ENCODE data around the gene CEACAM1.
"Not testable (repeated sequence)": the region's sequence is repeated elsewhere in the genome, so short reads cannot be mapped to it uniquely, and the experiment has no call there.

CEACAM1 gene

DNA sequence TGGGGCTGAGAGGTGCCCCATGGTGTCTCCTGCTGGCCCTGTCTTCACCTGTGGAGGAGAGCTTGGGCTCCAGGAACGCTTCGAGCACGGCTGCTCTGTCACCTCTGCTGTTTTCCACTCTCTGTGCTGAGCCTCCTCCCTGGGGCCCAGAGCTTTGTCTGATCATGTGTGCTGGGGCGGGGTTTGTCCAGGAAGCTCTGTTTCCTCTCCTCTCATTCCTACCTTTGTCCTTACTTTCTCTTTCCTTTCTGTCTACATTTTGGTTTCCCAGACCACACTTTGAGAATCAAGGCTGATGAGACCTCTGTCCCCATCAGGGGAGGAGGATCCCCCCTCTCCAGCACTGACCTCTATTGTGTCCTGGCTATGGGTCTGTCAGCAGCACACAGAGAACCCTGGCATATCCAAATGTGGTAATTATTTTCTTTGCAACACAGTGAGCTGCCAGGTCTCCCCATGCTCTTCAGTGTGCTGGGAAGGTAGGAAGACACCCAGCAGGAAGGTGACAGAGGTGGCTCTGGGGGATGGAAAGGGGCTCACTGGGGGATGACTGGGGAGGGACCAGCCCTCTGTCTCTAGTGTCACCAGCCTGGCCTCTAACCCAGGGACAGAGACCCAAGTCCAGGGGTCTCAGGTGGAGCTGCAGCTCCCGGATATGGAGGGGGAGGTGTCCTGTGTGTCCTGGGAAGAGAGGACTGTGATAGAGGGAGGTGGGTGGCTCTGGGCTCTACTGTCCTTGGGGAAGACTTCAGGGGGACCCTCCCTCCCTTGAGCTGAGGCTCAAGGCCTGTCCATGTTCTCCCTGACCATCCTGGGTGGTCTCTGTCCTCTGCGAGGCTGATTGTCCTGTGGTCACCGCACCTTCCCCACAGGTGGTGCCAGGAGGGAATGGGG lies at the start of gene CEACAM1:
Gene CEACAM1, minus strand, starts transcription at position 128 of the 894 bp plus-strand sequence. Its CDS starts 107 bp downstream, at position 21.
- peak; percentile 35 to 48 for DNase-seq

DNA sequence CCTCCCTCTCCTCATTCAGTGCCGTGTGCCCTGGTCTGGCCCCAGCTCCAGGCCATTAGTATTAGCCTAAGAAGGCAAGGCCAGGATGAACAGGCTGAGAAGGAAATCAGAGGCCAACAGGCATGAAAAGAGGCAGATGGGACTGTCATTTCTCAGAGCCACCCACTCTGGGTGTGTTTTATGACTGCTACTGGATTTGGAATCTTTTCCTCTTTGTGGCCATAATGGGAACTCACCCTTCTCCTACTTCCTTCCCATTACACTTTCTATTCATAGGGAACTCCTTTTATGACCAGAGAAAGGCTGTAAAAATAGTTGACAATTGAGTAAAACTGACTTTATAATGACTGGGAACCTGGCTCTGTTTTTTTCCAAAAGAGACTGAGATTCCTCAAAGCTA lies 48.7 kb upstream of the CEACAM1 start:
- no peak for DNase-seq

DNA sequence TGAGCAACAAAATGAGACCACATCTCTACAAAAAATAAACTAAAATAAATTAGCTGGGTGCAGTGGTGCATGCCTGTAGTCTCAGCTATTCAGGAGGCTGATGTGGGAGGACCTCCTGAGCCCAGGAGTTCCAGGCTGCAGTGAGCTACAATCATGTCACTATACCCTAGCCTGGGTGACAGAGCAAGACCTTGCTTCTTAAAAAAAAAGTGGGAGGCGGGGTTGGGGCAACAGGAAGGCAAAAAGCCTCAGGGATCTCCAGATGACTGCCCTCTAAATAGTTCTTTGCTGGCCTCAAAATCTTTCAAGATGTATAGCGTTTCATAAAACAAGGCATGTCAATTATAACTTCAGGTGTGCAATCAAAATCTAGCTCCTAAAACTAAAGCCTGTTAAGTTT lies 48.0 kb upstream of the CEACAM1 start:
- DNase-seq, result no peak

DNA sequence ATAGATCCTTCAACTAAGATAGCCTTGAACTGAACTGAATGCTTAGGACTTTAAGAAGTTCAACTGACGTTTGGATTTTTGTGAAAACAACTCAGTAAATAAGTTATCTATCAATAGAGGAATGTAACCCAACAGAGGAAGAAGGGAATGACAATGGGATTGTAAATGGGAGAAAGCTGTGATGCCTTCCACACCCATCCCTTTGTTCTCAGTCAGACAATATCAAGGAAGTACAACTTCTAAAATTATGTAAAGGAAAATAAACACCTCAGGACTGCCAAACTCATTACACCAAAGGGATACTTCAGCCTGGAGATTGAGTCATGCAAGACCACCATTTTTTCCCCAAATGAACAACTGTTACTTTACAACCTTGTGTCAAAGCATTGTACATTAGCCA lies 45.4 kb upstream of the CEACAM1 start:
- no peak for DNase-seq

DNA sequence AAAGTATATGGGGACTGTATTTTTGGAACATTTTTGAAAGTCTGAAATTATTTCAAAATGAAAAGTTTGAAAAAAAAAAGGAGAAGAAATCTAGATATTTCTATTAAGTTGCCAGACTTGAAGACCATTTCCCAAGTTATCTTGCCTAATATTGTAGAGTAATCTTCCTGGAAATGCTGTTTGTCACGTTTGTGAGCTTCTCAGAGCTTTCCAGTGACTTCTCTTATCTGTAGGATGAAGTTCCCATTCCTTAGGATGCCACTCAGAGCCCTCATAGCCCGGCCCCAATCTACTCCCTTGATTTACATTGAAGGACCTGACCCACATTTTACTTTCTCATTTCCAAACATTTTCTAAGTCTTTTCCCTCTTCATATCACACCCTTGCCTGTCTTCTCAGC lies 42.8 kb upstream of the CEACAM1 start:
- no peak for DNase-seq

DNA sequence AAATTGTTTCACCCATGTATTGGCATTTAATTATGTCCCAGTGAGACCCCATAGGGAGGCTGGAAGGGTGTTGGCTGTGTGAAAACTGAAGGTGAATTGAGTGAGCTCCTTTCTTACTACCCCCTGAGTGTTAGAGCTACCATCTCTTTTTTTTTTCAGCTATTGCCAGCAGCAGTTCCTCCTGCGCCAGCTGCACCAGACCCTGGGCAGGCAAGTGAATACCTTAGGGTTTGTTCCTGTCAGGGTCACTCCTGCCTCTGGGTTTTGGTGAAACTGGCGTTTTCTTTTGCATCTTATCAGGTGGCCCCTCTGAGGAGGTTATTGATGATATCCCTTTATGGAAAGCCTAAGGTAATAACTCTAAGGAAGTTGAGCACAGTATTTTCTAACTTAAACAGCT lies 40.9 kb upstream of the CEACAM1 start:
- DNase-seq, result no peak

DNA sequence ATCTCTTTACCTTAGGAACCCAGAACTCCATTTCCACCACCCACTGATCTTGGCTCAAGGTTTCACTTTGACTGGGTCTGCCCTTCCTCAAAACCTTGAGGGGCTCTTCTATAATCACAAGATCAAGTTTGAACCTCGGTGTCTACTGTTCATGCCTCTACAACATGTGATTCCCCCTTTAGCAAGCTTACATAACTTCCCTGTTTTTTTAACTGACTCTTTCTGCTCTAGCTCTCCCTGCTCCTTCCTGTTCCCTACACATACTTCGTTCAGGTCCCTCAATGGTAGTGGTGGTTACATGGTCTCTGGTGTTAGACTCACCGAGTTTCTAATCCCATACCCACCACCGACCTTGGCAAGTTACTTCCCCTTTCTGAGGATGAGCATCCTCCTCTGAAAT lies 39.7 kb upstream of the CEACAM1 start:
- DNase-seq, result peak in 1 of 2 donors; percentile 2

DNA sequence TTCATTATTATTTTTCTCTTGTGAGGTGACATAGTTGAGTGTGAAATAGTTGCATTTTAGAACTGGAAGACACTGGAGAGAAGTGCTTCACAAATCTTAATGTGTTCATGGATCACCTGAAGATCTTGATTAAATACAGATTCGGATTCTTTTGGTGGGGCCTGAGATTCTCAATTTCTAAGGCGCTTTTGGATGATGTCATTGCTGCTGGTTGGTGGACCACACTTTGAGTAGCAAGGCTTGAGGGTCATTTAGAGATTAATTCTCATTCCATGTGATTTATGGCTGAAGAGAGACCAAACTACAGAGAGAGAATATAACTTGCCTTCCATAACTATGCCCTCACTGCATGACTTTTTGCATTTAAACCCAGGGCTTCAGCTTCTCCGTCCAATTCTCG lies 39.3 kb upstream of the CEACAM1 start:
- DNase-seq, result no peak

DNA sequence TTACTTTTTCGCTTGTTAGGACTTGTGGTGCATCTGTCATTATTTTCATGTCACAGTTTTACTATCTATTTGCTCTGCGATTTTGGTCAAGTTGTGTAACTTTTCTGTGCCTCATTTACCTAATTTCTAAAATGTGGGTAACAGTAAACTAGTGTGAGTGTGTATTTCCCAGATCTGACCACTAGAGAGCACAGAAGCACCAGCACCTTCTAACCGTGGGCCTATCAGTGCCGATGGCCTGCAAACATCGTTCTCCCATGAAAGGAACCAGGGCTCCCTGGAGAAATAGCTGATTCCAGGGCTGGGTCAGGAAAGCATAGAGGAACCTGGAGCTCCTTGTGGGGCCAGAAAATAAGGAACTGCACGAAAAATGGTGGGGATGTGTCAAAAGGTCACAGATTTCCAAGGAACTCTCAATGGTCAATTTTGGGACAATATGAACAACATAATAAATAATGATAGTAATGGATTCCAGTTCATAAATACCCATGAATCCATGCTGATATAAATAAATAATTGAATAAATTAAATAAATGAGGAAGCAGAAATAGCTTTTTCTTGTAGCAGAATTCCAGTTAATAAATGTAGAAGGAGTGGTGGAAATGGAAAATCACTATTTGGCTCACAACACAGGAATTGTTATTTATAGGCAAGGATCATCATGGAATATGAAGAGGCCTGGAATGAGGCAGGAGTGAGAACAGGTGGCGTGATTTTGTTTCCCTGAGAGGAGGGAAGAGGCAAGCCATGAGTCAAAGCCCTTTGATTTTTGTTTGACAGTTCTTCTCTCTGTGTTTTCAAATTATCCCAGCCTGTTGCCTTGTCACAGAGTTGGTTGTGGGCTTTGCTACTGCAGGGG lies 35.3 kb upstream of the CEACAM1 start:
- peak; percentile 25 to 29 for DNase-seq

DNA sequence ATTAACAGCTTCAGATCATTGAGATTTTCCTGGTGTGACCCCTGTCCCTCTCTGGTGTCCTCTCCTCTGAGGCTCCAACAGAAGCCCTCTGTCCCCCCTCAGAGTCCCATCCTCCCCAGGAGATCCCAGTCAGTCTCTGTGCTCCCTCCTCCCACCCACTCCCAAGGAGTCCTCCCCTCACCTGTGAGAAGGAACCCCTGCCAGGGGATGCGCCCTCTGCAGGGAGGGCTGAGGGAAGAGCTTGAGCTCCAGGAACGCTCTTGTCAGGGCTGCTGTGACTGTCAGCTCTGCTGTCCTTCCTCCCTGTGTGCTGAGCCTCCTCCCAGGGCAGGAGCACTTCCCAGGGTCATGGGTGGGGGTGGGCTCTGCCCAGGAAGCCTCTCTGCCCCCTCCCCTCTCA lies 33.2 kb upstream of the CEACAM1 start:
- no peak for DNase-seq

DNA sequence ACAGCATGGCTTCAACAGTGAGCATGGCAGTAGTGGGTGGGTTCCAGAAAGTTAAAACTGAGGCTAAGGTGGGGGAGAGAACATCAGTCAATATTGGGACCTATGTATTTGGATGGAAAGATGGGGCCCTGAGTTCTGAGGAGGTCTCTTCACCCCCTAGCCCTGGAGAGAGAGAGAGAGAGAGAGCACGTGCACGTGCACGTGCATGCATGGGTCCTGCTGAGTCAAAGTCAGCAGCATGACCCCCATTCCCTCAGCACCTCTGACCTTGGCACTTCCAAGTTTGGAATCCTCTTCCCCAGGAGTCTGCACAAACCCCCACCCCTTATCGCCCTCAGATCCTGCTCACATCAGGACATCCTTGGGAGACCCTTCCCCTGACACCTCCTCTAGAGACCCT lies 32.5 kb upstream of the CEACAM1 start:
- DNase-seq, result no peak

DNA sequence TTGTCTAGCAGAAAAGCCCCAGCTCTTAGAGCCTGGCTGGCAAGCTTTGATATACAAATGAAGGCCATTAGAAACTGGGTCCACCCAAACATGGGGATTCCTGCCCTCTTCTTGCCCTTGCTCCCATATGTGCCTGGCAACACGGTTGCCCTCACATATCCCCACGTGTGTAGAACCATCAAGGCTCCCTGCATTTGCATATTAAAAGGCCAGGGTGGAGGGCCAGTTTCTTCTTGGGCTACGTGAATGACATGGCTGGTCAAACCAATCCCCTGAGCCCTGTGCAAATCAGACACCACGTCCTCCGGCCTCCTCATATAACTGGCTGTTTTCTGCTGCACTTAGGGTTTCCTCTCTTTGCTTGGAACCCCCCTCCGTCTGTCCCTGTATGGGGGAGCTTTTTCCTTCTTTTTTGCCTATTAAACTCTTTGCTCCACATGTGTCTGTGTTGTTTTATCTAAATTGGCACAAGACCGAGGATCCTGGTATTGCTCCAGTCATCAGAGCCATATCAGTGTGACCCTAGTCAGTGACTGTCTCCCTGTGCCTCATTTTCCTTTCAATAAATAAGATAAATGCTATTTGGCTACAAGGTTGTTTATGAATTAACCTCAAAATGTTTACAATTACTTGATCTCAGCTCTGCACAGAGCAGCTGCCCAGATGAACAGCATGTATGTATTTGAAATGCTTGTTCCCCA lies 30.3 kb upstream of the CEACAM1 start:
- DNase-seq, result no peak

DNA sequence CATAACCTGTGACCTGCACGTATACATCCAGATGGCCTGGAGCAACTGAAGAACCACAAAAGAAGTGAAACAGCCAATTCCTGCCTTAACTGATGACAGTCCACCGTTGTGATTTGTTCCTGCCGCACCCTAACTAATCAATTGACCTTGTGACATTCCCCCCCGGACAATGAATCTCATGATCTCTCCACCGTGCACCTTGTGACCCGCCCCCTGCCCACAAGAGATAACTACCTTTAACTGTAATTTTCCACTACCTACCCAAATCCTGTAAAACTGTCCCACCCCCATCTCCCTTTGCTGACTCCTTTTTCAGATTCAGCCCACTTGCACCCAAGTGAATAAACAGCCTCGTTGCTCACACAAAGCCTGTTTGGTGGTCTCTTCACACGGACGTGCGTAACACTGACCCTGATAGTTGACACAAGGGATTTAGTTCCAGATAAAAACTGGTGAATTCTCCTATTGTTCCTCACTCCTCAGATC lies 29.1 kb upstream of the CEACAM1 start:
- not testable (repeated sequence) for DNase-seq

DNA sequence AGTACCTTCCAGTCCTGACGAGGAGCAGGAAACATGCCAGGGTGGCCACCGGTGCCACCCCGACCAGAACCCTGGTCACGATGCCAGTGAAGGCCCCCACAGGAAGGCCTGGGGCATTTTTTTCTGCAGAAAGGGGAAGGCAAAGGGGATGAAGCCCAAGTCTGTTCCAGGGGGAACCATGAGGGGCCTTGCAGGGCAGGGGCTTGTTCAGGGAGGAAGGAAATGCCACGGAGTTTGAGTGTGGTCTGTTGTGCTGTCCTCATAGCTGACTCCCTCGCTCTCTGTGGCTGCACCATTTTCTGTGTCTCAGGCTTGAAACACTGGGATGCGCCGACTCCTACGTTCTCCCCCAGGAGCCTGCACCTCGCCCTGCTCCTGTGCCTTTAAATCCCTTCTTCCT lies 27.5 kb upstream of the CEACAM1 start:
- DNase-seq, result no peak

DNA sequence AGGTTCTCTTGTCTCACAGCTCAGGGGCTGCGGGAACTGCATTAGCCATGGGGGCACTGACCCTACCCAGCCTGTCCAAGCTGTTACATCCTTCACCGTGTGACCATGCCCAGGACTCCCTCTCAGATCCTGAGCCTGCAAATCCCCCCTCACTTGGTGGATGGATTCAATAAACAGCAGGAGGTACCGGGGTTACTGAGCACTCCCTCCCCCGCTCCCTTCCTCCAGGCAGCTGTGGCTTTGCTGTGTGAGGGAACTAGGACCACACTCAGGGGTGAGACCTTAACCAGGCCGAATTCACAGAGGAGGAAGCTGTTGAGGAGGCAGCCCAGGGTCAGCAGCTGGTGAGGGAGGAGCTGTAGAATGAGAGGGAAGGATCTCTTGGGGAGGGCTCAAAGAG lies 27.0 kb upstream of the CEACAM1 start:
- peak in 1 of 2 donors; percentile 31 for DNase-seq

DNA sequence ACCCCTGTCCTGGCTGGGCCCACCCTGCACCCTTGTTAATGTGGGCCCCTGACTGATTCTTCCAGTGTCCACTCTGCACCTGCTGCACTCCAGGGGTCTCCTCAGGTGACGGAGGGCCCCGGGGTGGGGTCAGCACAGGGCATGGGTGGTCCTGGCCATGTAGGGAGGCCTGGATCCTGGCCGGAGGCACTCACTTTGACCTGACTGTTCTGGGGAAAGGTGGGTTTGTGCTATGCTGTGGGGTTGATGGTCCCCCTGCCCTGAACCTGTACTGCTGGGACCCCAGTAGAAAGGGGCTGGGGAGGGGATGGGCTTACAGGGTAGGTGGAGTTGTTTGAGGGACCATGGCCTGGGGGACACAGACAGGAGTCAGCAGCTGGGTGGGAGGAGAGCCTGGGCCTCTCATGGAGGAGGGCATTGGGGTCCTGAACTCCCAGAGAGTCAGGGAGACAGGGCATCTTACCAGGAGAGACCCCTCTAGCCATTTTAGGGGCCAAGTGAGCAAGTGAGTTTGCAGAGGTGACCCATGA lies 25.8 kb upstream of the CEACAM1 start:
- no peak for DNase-seq

DNA sequence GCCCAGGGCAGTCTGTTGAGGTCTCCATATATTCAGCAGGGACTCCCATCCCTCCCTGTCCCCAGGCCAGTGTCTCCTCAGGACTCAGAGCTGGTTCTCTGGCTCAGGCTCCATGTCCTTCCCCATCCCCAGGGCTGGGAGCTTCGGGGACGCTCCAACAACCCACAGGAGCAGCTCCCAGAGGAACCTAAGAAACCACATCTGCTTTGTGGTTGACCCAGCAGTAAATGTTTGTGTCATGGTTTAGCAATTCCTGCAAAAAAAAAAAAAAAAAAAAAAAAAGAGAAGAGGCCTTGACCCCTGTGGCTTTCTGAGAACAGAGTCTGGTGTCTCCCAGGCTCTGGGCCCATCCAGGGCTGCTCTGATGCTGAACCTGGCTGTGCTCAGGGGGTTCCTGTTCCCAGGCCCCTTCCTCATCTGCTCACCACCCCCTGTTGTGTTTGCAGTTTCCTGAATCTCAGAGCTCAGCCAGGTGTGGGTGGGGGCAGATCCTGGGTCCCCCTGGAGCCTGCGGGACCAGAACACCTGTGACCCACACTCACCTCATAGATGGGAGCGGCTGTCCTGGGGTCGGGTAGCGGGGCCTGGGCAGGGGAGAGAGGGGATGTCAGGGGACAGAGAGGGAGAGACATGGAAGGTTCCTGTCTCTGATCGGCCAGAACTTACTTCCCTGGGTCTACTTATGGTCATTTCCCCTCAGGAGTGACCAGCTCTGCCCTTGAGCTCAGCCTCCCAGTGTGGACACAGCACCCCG lies 25.2 kb upstream of the CEACAM1 start:
- peak in 1 of 2 donors; percentile 19 for DNase-seq

DNA sequence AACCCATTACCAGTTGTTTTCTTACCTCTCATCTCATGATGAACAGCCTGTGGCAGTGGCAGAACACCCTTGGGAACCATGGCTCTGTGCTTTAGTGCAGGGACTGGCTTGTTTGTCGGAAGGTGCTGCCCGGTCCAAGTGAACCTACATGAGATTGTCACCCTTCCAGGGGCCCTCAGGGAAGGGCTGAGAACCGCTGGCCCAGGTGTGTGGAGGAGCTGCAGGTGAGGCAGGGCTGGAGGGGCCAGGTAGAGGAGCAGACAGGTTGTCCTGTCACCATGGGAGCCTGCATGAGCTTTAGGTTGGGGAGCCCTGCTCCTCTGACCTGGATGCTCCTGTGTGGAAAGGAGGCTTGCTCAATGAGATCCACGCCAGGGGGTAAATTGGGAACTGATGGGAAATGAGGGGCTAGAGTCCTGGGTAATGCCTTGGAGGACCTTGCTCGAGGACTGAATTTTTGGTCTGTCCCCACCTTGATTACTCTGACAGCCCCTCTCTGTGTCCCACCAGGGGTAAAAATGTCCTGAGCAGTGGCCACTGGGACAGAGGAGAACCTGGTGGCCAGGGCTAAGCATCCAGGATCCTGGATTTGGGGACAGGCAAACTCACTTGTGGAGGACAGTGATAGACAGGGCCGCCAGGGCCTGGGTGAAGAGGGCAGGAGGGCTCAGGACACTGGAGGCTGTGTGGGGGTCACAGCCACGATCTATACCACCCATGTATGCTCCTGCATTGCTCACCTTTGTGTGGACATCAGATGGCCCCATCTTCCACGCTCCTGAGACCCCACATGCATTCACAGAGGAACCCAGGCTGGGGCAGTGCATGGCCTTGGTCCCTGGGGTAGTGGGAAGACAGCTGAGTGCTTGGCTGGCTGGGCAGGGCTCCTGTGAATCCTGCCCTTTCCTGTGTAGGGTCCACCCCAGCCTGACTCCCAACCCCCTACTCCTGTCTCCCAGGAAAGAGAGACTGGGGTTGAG lies 24.1 kb upstream of the CEACAM1 start:
- DNase-seq, result no peak

DNA sequence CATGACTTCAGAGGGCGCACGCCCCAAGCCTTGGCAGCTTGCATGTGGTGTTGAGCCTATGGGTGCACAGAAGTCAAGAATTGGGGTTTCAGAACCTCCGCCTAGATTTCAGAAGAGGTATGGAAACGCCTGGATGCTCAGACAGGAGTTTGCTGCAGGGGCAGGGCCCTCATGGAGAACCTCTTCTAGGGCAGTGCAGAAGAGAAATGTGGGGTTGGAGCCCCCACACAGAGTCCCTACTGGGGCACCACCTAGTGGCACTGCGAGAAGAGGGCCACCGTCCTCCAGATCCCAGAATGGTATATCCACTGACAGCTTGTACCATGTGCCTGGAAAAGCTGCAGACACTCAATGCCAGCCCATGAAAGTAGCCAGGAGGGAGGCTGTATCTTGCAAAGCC lies 22.2 kb upstream of the CEACAM1 start:
- not testable (repeated sequence) for DNase-seq

DNA sequence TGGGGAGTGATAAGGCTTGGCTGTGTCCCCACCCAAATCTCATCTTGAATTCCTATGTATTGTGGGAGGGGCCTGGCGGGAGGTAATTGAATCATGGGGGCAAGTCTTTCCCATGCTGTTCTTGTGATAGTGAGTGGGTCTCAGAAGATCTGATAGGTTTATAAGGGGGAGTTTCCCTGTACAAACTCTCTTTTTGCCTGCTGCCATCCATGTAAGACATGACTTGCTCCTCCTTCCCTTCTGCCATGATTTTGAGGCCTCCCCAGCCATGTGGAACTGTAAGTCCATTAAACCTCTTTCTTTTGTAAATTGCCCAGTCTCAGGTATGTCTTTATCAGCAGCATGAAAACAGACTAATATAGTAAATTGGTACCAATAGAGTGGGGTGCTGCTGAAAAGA lies 20.8 kb upstream of the CEACAM1 start:
- DNase-seq, result not testable (repeated sequence)

DNA sequence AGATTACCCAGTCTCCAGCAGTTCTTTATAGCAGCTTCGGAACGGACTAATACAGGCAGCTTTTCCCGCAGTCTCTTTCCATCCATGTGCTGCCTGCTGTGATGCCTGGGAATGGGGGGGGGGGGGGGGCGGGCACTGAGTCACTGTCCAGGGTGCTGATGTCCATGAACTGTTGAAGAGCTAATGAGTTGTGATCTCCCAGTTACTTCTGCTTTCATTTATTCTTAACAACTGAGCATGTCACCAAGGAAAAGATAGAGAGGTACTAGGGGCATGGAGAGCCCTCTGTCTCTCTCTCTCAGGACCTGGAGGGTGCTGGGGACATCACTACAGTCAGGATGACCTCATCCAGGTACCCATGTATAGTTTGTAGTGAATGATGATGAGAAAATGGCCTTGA lies 20.3 kb upstream of the CEACAM1 start:
- DNase-seq, result no peak
